HEK293 (cell line): ENCODE data around the gene BST1.

Experiments used
- ZBTB8A ChIP-seq: fragments of 450-650 bp; formaldehyde crosslinking; IDR thresholded peaks from 2 replicates; pipeline ENCODE4 v1.5.1; 2016; ENCODE audit warnings: missing biosample characterization, missing genetic modification characterization
- ZNF121 ChIP-seq: fragments of 450-650 bp; formaldehyde crosslinking; IDR thresholded peaks from 2 replicates; pipeline ENCODE4 v1.5.1; 2016; ENCODE audit warnings: missing biosample characterization, missing genetic modification characterization
- ZNF138 ChIP-seq: fragments of 450-650 bp; formaldehyde crosslinking; IDR thresholded peaks from 2 replicates; pipeline ENCODE4 v1.5.1; 2016; ENCODE audit warnings: missing biosample characterization, missing genetic modification characterization, borderline replicate concordance
- ZNF184 ChIP-seq: fragments of 450-650 bp; IDR thresholded peaks from 2 replicates; pipeline ENCODE4 v1.5.1; 2018; ENCODE audit warnings: missing biosample characterization, mild to moderate bottlenecking, missing genetic modification characterization
- ZNF266 ChIP-seq: fragments of 450-650 bp; formaldehyde crosslinking; IDR thresholded peaks from 2 replicates; pipeline ENCODE4 v1.5.1; 2016; ENCODE audit warnings: missing biosample characterization, missing genetic modification characterization, low read depth
- ZNF544 ChIP-seq: fragments of 450-650 bp; formaldehyde crosslinking; IDR thresholded peaks from 2 replicates; pipeline ENCODE4 v1.5.0; 2017; ENCODE audit warnings: missing biosample characterization, missing genetic modification characterization
- ZNF76 ChIP-seq: fragments of 450-650 bp; formaldehyde crosslinking; IDR thresholded peaks from 2 replicates; pipeline ENCODE4; 2016; ENCODE audit warnings: low read depth, missing biosample characterization, missing genetic modification characterization, borderline replicate concordance
- ZSCAN30 ChIP-seq: fragments of 450-650 bp; IDR thresholded peaks from 2 replicates; pipeline ENCODE4 v1.5.1; 2018; ENCODE audit warnings: missing biosample characterization, mild to moderate bottlenecking, missing genetic modification characterization, moderate library complexity
- TF ChIP-seq, protein P1 (sequence below): fragments of 450-650 bp; formaldehyde crosslinking; IDR thresholded peaks from 2 replicates; pipeline ENCODE4 v1.5.1; 2016; ENCODE audit warnings: missing biosample characterization, missing genetic modification characterization
- TF ChIP-seq, protein P2 (sequence below): fragments of 450-650 bp; formaldehyde crosslinking; IDR thresholded peaks from 2 replicates; pipeline ENCODE4 v1.5.1; 2016; ENCODE audit warnings: missing biosample characterization, missing genetic modification characterization

DNA sequence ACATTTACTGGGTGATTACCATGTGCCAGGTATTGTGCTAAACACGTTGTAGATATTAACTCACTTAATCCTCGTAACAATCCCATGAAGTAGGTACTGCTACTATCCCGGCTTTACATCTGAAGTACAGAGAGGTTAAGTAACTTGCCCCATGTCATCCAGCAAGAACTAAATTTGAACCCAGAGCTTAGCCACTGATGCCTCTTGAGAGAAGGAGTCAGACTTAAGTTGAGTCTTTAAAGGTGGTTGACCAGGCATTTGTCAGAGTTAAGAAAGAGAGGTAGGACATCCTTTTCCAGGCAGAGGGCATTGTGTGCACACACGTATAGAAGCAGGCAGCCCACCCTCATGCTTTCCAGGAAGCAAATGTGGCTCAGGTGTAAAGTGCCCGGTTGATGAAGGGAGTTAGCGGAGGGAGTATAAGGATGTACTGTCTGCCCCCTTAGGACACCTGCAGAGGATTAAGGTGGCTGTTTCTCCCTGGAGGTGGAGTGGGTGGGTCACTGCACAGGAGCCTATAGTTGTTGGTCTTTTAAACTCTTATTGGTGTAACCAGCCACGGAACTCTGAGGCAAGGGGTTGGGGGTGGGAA, 74.9 kb downstream of the BST1 start:
- TF ChIP-seq ZNF138 (no peak), ZNF121 (no peak), ZBTB8A (tag by site-specific recombination) (no peak), ZNF76 (tag by site-specific recombination) (no peak), ZNF544 (no peak), ZNF184 (tag by site-specific recombination) (no peak), ZSCAN30 (tag by site-specific recombination) (no peak), ZNF266 (tag by site-specific recombination) (no peak)
- TF ChIP-seq, protein P1, sequence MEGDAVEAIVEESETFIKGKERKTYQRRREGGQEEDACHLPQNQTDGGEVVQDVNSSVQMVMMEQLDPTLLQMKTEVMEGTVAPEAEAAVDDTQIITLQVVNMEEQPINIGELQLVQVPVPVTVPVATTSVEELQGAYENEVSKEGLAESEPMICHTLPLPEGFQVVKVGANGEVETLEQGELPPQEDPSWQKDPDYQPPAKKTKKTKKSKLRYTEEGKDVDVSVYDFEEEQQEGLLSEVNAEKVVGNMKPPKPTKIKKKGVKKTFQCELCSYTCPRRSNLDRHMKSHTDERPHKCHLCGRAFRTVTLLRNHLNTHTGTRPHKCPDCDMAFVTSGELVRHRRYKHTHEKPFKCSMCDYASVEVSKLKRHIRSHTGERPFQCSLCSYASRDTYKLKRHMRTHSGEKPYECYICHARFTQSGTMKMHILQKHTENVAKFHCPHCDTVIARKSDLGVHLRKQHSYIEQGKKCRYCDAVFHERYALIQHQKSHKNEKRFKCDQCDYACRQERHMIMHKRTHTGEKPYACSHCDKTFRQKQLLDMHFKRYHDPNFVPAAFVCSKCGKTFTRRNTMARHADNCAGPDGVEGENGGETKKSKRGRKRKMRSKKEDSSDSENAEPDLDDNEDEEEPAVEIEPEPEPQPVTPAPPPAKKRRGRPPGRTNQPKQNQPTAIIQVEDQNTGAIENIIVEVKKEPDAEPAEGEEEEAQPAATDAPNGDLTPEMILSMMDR (tag by site-specific recombination) = no peak
- TF ChIP-seq, protein P2, sequence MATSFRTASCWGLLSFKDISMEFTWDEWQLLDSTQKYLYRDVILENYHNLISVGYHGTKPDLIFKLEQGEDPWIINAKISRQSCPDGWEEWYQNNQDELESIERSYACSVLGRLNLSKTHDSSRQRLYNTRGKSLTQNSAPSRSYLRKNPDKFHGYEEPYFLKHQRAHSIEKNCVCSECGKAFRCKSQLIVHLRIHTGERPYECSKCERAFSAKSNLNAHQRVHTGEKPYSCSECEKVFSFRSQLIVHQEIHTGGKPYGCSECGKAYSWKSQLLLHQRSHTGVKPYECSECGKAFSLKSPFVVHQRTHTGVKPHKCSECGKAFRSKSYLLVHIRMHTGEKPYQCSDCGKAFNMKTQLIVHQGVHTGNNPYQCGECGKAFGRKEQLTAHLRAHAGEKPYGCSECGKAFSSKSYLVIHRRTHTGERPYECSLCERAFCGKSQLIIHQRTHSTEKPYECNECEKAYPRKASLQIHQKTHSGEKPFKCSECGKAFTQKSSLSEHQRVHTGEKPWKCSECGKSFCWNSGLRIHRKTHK (tag by site-specific recombination) = no peak
